Spleen (tissue), 11 donors: ENCODE measurements around the gene MTFR1L. TPM values are rescaled to one million over a fixed set of nuclear protein-coding genes. Genes with fewer than 3 reads are reported as not detected.

Experiments used
- DNase-seq: peaks from one replicate; pipeline ENCODE4 v3.0.0-alpha.2; 2020
- H3K27ac ChIP-seq, 8 donors: fragments of 200-600 bp; sonication (generic) in 7 of 8; 1 replicate in 4 of 8; 2 replicates in 4 of 8; pipeline versions ENCODE4 v1.5.0 to v1.8.0; 2016 to 2021; ENCODE audit warnings: inconsistent platforms in 4 of 8, mild to moderate bottlenecking in 4 of 8, moderate library complexity in 1 of 8
- H3K27me3 ChIP-seq, 7 donors: fragments of 200-600 bp; sonication (generic) in 6 of 7; replicated peaks in 1 of 7; 1 replicate in 4 of 7; 2 replicates in 3 of 7; pipeline versions ENCODE4 v1.5.0 to v1.8.0; 2016 to 2021; ENCODE audit warnings: inconsistent platforms in 3 of 7, mild to moderate bottlenecking in 1 of 7
- H3K36me3 ChIP-seq, 6 donors: fragments of 200-600 bp; sonication (generic) in 5 of 6; 1 replicate in 4 of 6; 2 replicates in 2 of 6; pipeline versions ENCODE4 v1.5.0 to v1.8.0; 2016 to 2021; ENCODE audit warnings: inconsistent platforms in 2 of 6
- H3K4me1 ChIP-seq, 6 donors: fragments of 200-600 bp; sonication (generic) in 5 of 6; 1 replicate in 3 of 6; 2 replicates in 3 of 6; pipeline versions ENCODE4 v1.5.0 to v1.8.0; 2016 to 2021; ENCODE audit warnings: inconsistent platforms in 3 of 6
- H3K4me3 ChIP-seq, 8 donors: fragments of 200-600 bp; sonication (generic) in 7 of 8; 1 replicate in 4 of 8; 2 replicates in 4 of 8; pipeline versions ENCODE4 v1.5.0 to v1.8.0; 2016 to 2021; ENCODE audit warnings: inconsistent platforms in 4 of 8, mild to moderate bottlenecking in 4 of 8, moderate library complexity in 2 of 8
- H3K9me3 ChIP-seq, 8 donors: fragments of 200-600 bp; sonication (generic) in 7 of 8; 1 replicate in 4 of 8; 2 replicates in 4 of 8; pipeline versions ENCODE4 v1.5.0 to v1.8.0; 2016 to 2021; ENCODE audit warnings: inconsistent platforms in 4 of 8
- POLR2A ChIP-seq, 3 donors: fragments of 450-650 bp; IDR thresholded peaks; one replicate each; pipeline ENCODE4 v1.5.1; 2017; ENCODE audit warnings: antibody characterized with exemption in 3 of 3, mild to moderate bottlenecking in 1 of 3
- POLR2AphosphoS5 ChIP-seq, 3 donors: sonication (generic); formaldehyde crosslinking; IDR thresholded peaks; one replicate each; pipeline ENCODE4 v1.5.1; 2017; ENCODE audit warnings: antibody characterized with exemption in 3 of 3
- WGBS, 5 donors: extraction: QIAGEN DNeasy Blood & Tissue Kit in 3 of 5; methylation state at CpG; one replicate each; pipeline versions ENCODE4 v1.1.5 to v1.1.7; 2013 to 2018; 5-methylcytosine and 5-hydroxymethylcytosine counted together
- intact Hi-C: fragments of 100-400 bp; cut with DNase I; formaldehyde crosslinking; loops from one replicate; pipeline ENCODE4 v1.15.0; 2023; ENCODE audit warnings: low total_unique reads
- polyA plus RNA-seq, 3 donors: library from polyadenylated mRNA; stranded (reverse); fragments of 200-250 nt; gene quantifications; one replicate each; pipeline ENCODE4 v1.2.1, GENCODE V29; 2013
- total RNA-seq, 7 donors: library from RNA; depleted of rRNA in 3 of 7; stranded (reverse); fragments of >200 nt in 3 of 7; fragmentation: NEBNext Ultra II Directional in 4 of 7; extraction: Animal tissue kit (Norgen Biotek cat#: 25700) in 4 of 7; gene quantifications; one replicate each; pipeline versions ENCODE4 v1.1.0 to v1.2.1, GENCODE V29; 2016 to 2021
- TF ChIP-seq, protein P1 (sequence below), 11 experiments: fragments of 200-600 bp in 7 of 11; fragments of 450-650 bp in 4 of 11; sonication (generic) in 4 of 11; IDR thresholded peaks in 8 of 11; conservative IDR thresholded peaks in 3 of 11; 1 replicate in 7 of 11; 2 replicates in 4 of 11; pipeline versions ENCODE4 v1.4.0 to v1.8.0; 2016 to 2021; ENCODE audit warnings: antibody characterized with exemption in 11 of 11, inconsistent platforms in 4 of 11, mild to moderate bottlenecking in 1 of 11
- donor health status: healthy with polysubstance abuse.
- donor health status: DM: no; HTN: no; CAD: no; lungs with moderate emphysema.
- donor health status: DM: no; HTN: no; CAD: no.
- donor health status: Bipolar disorder and iron deficiency.
- donor health status: healthy.
- donor health status: DM: no; HTN: no; CAD: no.
- donor health status: DM: yes; HTN: yes; CAD: no.

The MTFR1L gene
- total and polyA plus RNA-seq, 10 donors = 32.1 to 74.7 (median 50.3) TPM

DNA sequence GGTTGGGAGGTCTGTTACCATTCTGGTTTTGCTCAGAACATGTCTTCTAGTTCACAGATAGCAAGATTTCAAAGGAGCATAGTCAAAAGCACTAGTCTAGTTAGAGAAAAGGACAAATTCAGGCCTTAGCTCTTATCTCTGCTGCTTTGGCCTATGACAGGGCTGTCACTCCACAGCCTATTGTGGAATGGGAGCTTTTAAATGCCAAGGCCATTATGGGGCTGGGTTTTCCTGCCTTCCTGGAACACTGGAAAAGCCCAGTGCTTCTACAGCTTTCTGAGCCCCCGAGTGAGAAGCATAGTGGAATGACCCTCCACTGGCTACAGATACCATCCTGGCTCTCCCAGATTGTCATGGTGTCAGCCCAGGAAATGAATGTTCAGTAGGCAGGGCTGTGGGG lies 9.3 kb downstream of the MTFR1L start:
- Histone ChIP-seq H3K9me3 (no peaks in the 10 kb centered on the region), H3K36me3 (peaks cover 2 to 99% (median 76%) of the 10 kb centered on the region in 6 donors), H3K27ac (peak overlapping the region in 7 of 8 donors; percentile 35 to 73 (median 61)), H3K4me1 (peaks cover 10 to 52% (median 12%) of the 10 kb centered on the region in 6 donors), H3K27me3 (no peaks in the 10 kb centered on the region), H3K4me3 (no peak overlapping the region)
- no peak for DNase-seq
- intact Hi-C loops = loop anchor here (10.0 kb wide), 1 partner anchor 46 kb away; the partner anchor contains the start of gene PAQR7
- WGBS, 5 donors = 60 to 90% (median 71%) methylated on average over 1 of the region's 1 CpG
- TF ChIP-seq POLR2AphosphoS5 (IDR thresholded peaks at IDR 0.05) (peak in 1 of 3 donors; percentile 26), POLR2A (IDR thresholded peaks at IDR 0.05) (no peak)

GRCh38 chr1:25831569-25832196 lies 11.9 kb downstream of the MTFR1L start:
- Histone ChIP-seq H3K4me3 (no peak overlapping the region), H3K27me3 (no peaks in the 10 kb centered on the region), H3K4me1 (peaks cover 10 to 47% (median 12%) of the 10 kb centered on the region in 6 donors), H3K36me3 (peaks cover 0 to 98% (median 76%) of the 10 kb centered on the region in 6 donors), H3K27ac (peak overlapping the region in 3 of 8 donors; percentile 5 to 36 (median 10)), H3K9me3 (no peaks in the 10 kb centered on the region)
- DNase-seq = no peak
- WGBS, 5 donors = 31 to 41% (median 33%) methylated on average over 5 of the region's 5 CpGs
- TF ChIP-seq POLR2A (IDR thresholded peaks at IDR 0.05) = no peak
- intact Hi-C loops = no loop called here

- Histone ChIP-seq H3K27me3 (no peaks in the 10 kb centered on the region), H3K9me3 (no peaks in the 10 kb centered on the region), H3K27ac (peak overlapping the region in 2 of 8 donors; percentile 10 to 36), H3K36me3 (peaks cover 0 to 92% (median 68%) of the 10 kb centered on the region in 6 donors), H3K4me1 (peaks cover 10 to 47% (median 12%) of the 10 kb centered on the region in 6 donors), H3K4me3 (no peak overlapping the region)
- no peak for DNase-seq
- TF ChIP-seq POLR2AphosphoS5 (IDR thresholded peaks at IDR 0.05) (no peak), POLR2A (IDR thresholded peaks at IDR 0.05) (no peak)
- TF ChIP-seq, protein P1, sequence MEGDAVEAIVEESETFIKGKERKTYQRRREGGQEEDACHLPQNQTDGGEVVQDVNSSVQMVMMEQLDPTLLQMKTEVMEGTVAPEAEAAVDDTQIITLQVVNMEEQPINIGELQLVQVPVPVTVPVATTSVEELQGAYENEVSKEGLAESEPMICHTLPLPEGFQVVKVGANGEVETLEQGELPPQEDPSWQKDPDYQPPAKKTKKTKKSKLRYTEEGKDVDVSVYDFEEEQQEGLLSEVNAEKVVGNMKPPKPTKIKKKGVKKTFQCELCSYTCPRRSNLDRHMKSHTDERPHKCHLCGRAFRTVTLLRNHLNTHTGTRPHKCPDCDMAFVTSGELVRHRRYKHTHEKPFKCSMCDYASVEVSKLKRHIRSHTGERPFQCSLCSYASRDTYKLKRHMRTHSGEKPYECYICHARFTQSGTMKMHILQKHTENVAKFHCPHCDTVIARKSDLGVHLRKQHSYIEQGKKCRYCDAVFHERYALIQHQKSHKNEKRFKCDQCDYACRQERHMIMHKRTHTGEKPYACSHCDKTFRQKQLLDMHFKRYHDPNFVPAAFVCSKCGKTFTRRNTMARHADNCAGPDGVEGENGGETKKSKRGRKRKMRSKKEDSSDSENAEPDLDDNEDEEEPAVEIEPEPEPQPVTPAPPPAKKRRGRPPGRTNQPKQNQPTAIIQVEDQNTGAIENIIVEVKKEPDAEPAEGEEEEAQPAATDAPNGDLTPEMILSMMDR (IDR thresholded peaks at IDR 0.05 in 8 of 11, conservative IDR thresholded peaks at IDR 0.05 in 3 of 11) = no peak
- intact Hi-C loops = no loop called here
- WGBS, 5 donors = 72 to 79% (median 76%) methylated on average over 6 of the region's 6 CpGs
Observed at GRCh38 chr1:25832336-25833037, 12.7 kb downstream of the MTFR1L start.

- H3K36me3 ChIP-seq = peaks cover 0 to 85% (median 61%) of the 10 kb centered on the region in 6 donors
- H3K9me3 ChIP-seq = no peaks in the 10 kb centered on the region
- 94 to 100% (median 98%) methylated on average over 5 of the region's 5 CpGs for WGBS, 5 donors
- no peak for DNase-seq
- no peak overlapping the region for H3K27ac ChIP-seq
- H3K27me3 ChIP-seq = no peaks in the 10 kb centered on the region
- TF ChIP-seq POLR2A (IDR thresholded peaks at IDR 0.05) = no peak
- TF ChIP-seq, protein P1 (IDR thresholded peaks at IDR 0.05 in 8 of 11, conservative IDR thresholded peaks at IDR 0.05 in 3 of 11) = no peak
- no peak for TF ChIP-seq POLR2AphosphoS5 (IDR thresholded peaks at IDR 0.05)
- intact Hi-C loops = no loop called here
- peaks cover 10 to 45% (median 12%) of the 10 kb centered on the region in 6 donors for H3K4me1 ChIP-seq
- H3K4me3 ChIP-seq = no peak overlapping the region
Observed at GRCh38 chr1:25833158-25833557, 13.4 kb downstream of the MTFR1L start.

DNA sequence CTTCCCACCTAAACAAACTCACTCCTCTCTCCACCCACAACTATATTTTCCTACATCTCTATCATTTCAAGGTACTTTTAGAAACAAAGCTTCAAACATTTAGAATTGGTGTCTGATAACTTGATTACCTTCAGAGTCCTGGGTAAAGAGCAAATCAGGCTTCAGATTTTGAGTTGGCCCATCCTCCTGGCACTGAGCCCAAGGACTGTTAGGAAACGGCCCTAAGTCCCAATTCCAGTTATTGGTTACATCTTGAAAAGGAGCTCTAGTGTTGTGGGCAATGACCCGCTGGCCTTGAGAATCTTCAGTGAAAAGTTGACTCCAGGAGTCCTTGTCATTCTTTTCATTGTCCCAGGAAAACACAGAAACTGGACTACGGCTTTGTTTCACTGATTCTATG lies 15.1 kb downstream of the MTFR1L start:
- no peak overlapping the region for H3K4me3 ChIP-seq
- TF ChIP-seq POLR2AphosphoS5 (IDR thresholded peaks at IDR 0.05) = no peak
- TF ChIP-seq POLR2A (IDR thresholded peaks at IDR 0.05) = no peak
- TF ChIP-seq, protein P1 (IDR thresholded peaks at IDR 0.05 in 8 of 11, conservative IDR thresholded peaks at IDR 0.05 in 3 of 11) = no peak
- WGBS, 5 donors = 67 to 81% (median 74%) methylated on average over 3 of the region's 3 CpGs
- no peak overlapping the region for H3K27ac ChIP-seq
- peaks cover 0 to 7% (median 2%) of the 10 kb centered on the region in 8 donors for H3K9me3 ChIP-seq
- peaks cover 0 to 68% (median 47%) of the 10 kb centered on the region in 6 donors for H3K36me3 ChIP-seq
- no peaks in the 10 kb centered on the region for H3K27me3 ChIP-seq
- intact Hi-C loops = no loop called here
- peaks cover 8 to 30% (median 12%) of the 10 kb centered on the region in 6 donors for H3K4me1 ChIP-seq
- DNase-seq = no peak
